H1 (cell line): ENCODE measurements around the gene NRXN2. TPM values are rescaled to one million over a fixed set of nuclear protein-coding genes. Genes with fewer than 3 reads are reported as not detected.

ENCODE experiments used
- CTCF ChIA-PET: fragments of 300-600 bp; sonication (Branson Sonifier 250); formaldehyde crosslinking; loops from one replicate; lab custom pipeline; 2021; ENCODE audit not compliant: partially characterized antibody; lab: Charles Lee
- POLR2A ChIA-PET: fragments of 300-600 bp; sonication (Branson Sonifier 250); formaldehyde crosslinking; loops from one replicate; lab custom pipeline; 2021; ENCODE audit warnings: inconsistent platforms; ENCODE audit not compliant: partially characterized antibody; lab: Charles Lee
- DNase-seq, 2 experiments: peaks; one replicate each; pipeline versions ENCODE4 v3.0.0 to v3.0.0-alpha.2; 2010 to 2022; ENCODE audit warnings: low spot score in 2 of 2, low read depth in 1 of 2, mixed read lengths in 1 of 2
- FAIRE-seq: peaks from 2 replicates; lab custom pipeline; 2011; peaks lifted over from hg19 to GRCh38; lab: Jason Lieb, UNC
- H2AFZ ChIP-seq: 2 replicates; pipeline ENCODE4 v1.8.1; 2012; ENCODE audit warnings: low read length, inconsistent platforms
- H2AK5ac ChIP-seq: 2 replicates; pipeline ENCODE4 v1.6.1; 2013; ENCODE audit warnings: low read depth, low read length
- H2BK120ac ChIP-seq: replicated peaks from 2 replicates; pipeline ENCODE3; 2013; ENCODE audit warnings: low read depth, low read length, inconsistent platforms
- H2BK12ac ChIP-seq: 2 replicates; pipeline ENCODE4 v1.6.1; 2013; ENCODE audit warnings: low read depth, low read length
- H2BK15ac ChIP-seq: 2 replicates; pipeline ENCODE4 v1.6.1; 2013; ENCODE audit warnings: low read length
- H2BK20ac ChIP-seq: 2 replicates; pipeline ENCODE4 v1.6.1; 2013; ENCODE audit warnings: low read length
- H2BK5ac ChIP-seq: 2 replicates; pipeline ENCODE4 v1.6.1; 2013; ENCODE audit warnings: low read depth, low read length
- H3K14ac ChIP-seq: 2 replicates; pipeline ENCODE4 v1.6.1; 2013; ENCODE audit warnings: inconsistent platforms; ENCODE audit not compliant: insufficient read length
- H3K18ac ChIP-seq: 2 replicates; pipeline ENCODE4 v1.6.1; 2013; ENCODE audit warnings: low read length; ENCODE audit errors: extremely low read depth
- H3K23ac ChIP-seq: 2 replicates; pipeline ENCODE4 v1.6.1; 2013; ENCODE audit warnings: inconsistent platforms; ENCODE audit not compliant: insufficient read length
- H3K23me2 ChIP-seq: 2 replicates; pipeline ENCODE4 v1.6.1; 2013; ENCODE audit warnings: low read depth, low read length
- H3K27ac ChIP-seq: 2 replicates; pipeline ENCODE4 v1.6.1; 2011; ENCODE audit warnings: low read depth, low read length, inconsistent platforms
- H3K27me3 ChIP-seq, 4 experiments: replicated peaks in 1 of 4; 1 replicate in 1 of 4; 2 replicates in 3 of 4; pipeline versions ENCODE4 v1.6.1 to v1.8.1; 2011 to 2013; ENCODE audit warnings: low read length in 3 of 4, mild to moderate bottlenecking in 3 of 4, inconsistent platforms in 2 of 4, mixed read lengths in 2 of 4, moderate library complexity in 1 of 4; ENCODE audit not compliant: control insufficient read depth in 3 of 4, insufficient read depth in 3 of 4; ENCODE audit errors: extremely low read depth in 1 of 4
- H3K36me3 ChIP-seq, 4 experiments: 2 replicates each; pipeline versions ENCODE4 v1.6.1 to v1.8.1; 2011 to 2013; ENCODE audit warnings: mild to moderate bottlenecking in 4 of 4, low read length in 3 of 4, moderate library complexity in 2 of 4, control low read depth in 1 of 4, inconsistent platforms in 1 of 4; ENCODE audit not compliant: insufficient read depth in 4 of 4, control insufficient read depth in 2 of 4
- H3K4ac ChIP-seq: replicated peaks from 2 replicates; pipeline ENCODE3; 2013; ENCODE audit warnings: low read length, low read depth, mixed read lengths, inconsistent platforms; ENCODE audit not compliant: insufficient read length
- H3K4me1 ChIP-seq, 4 experiments: replicated peaks in 1 of 4; 1 replicate in 1 of 4; 2 replicates in 3 of 4; pipeline versions ENCODE4 v1.6.1 to v1.8.1; 2011 to 2013; ENCODE audit warnings: low read length in 3 of 4, inconsistent platforms in 2 of 4, mixed read lengths in 1 of 4; ENCODE audit not compliant: insufficient read depth in 4 of 4, control insufficient read depth in 3 of 4
- H3K4me2 ChIP-seq, 2 experiments: 2 replicates each; pipeline versions ENCODE4 v1.6.1 to v1.8.1; 2011 to 2013; ENCODE audit warnings: low read depth in 2 of 2, low read length in 2 of 2, control low read depth in 1 of 2, inconsistent platforms in 1 of 2, mild to moderate bottlenecking in 1 of 2; ENCODE audit not compliant: insufficient read depth in 1 of 2
- H3K4me3 ChIP-seq, 4 experiments: fragments of 200-600, 300-600 bp in 1 of 4; sonication (generic), shearing (Covaris generic), sonication (Bioruptor Twin) in 1 of 4; 2 replicates each; pipeline versions ENCODE4 v1.5.1 to v1.8.1; 2011 to 2016; ENCODE audit warnings: low read length in 4 of 4, low read depth in 3 of 4, control low read depth in 2 of 4, inconsistent platforms in 2 of 4, mild to moderate bottlenecking in 2 of 4, mixed read lengths in 1 of 4, moderate library complexity in 1 of 4; ENCODE audit not compliant: insufficient read depth in 2 of 4; ENCODE audit errors: extremely low read depth in 1 of 4
- H3K56ac ChIP-seq: replicated peaks from 2 replicates; pipeline ENCODE3; 2013; ENCODE audit warnings: low read depth, mild to moderate bottlenecking, mixed read lengths, low read length, inconsistent platforms; ENCODE audit not compliant: insufficient read length
- H3K79me1 ChIP-seq: 2 replicates; pipeline ENCODE4 v1.6.1; 2013; ENCODE audit warnings: low read depth, low read length, control low read depth
- H3K79me2 ChIP-seq, 2 experiments: 2 replicates each; pipeline versions ENCODE4 v1.6.1 to v1.8.1; 2012 to 2013; ENCODE audit warnings: low read length in 2 of 2, mild to moderate bottlenecking in 2 of 2, inconsistent platforms in 1 of 2; ENCODE audit not compliant: insufficient read depth in 2 of 2, control insufficient read depth in 1 of 2
- H3K9ac ChIP-seq, 4 experiments: replicated peaks in 1 of 4; 1 replicate in 1 of 4; 2 replicates in 3 of 4; pipeline versions ENCODE4 v1.6.1 to v1.8.1; 2011 to 2013; ENCODE audit warnings: low read depth in 3 of 4, low read length in 3 of 4, control low read depth in 2 of 4, mild to moderate bottlenecking in 2 of 4, moderate library complexity in 2 of 4, inconsistent platforms in 1 of 4; ENCODE audit errors: extremely low read depth in 1 of 4
- H3K9me3 ChIP-seq, 2 experiments: 2 replicates each; pipeline versions ENCODE4 v1.6.1 to v1.8.1; 2012 to 2013; ENCODE audit warnings: mild to moderate bottlenecking in 2 of 2, moderate library complexity in 2 of 2, control low read depth in 1 of 2, inconsistent platforms in 1 of 2, low read depth in 1 of 2, low read length in 1 of 2, mixed read lengths in 1 of 2; ENCODE audit not compliant: insufficient read depth in 2 of 2
- H4K20me1 ChIP-seq, 2 experiments: replicated peaks in 1 of 2; 2 replicates each; pipeline versions ENCODE3 to v1.8.1; 2011 to 2013; ENCODE audit warnings: inconsistent platforms in 2 of 2, low read length in 2 of 2, mild to moderate bottlenecking in 1 of 2; ENCODE audit not compliant: insufficient read depth in 2 of 2, control insufficient read depth in 1 of 2
- H4K5ac ChIP-seq: 2 replicates; pipeline ENCODE4 v1.6.1; 2013; ENCODE audit warnings: low read length, low read depth, mixed read lengths, inconsistent platforms; ENCODE audit not compliant: insufficient read length
- H4K8ac ChIP-seq: 2 replicates; pipeline ENCODE4 v1.8.0; 2013; ENCODE audit warnings: mild to moderate bottlenecking, moderate library complexity, low read length, inconsistent platforms; ENCODE audit not compliant: insufficient read depth; ENCODE audit errors: extremely low read depth
- H4K91ac ChIP-seq: replicated peaks from 2 replicates; pipeline ENCODE3; 2013; ENCODE audit warnings: low read length, mixed read lengths, inconsistent platforms; ENCODE audit not compliant: insufficient read length
- BACH1 ChIP-seq: IDR thresholded peaks from 2 replicates; pipeline ENCODE4 v1.6.1; 2012; ENCODE audit warnings: low read length, improper control_type of control experiment
- CEBPB ChIP-seq: IDR thresholded peaks from 2 replicates; pipeline ENCODE4 v1.6.1; 2012; ENCODE audit warnings: low read depth, low read length
- CTCF ChIP-seq, 3 experiments: IDR thresholded peaks; 1 replicate in 2 of 3; 2 replicates in 1 of 3; pipeline versions ENCODE4 v1.5.1 to v1.6.1; 2011; ENCODE audit warnings: low read length in 3 of 3, mild to moderate bottlenecking in 3 of 3, inconsistent platforms in 2 of 3, low read depth in 1 of 3, moderate library complexity in 1 of 3; ENCODE audit not compliant: insufficient read depth in 1 of 3; ENCODE audit errors: control extremely low read depth in 1 of 3
- MAX ChIP-seq: IDR thresholded peaks from 2 replicates; pipeline ENCODE4 v1.6.1; 2012; ENCODE audit warnings: inconsistent platforms
- RAD21 ChIP-seq, 2 experiments: IDR thresholded peaks in 1 of 2; conservative IDR thresholded peaks in 1 of 2; 2 replicates each; pipeline ENCODE4 v1.6.1; 2011; ENCODE audit warnings: low read depth in 2 of 2, low read length in 2 of 2, improper control_type of control experiment in 1 of 2, inconsistent platforms in 1 of 2, mild to moderate bottlenecking in 1 of 2, moderate library complexity in 1 of 2
- SIRT6 ChIP-seq: IDR thresholded peaks from one replicate; pipeline ENCODE4 v1.7.1; 2012; ENCODE audit warnings: low read length, inconsistent platforms
- TBP ChIP-seq: IDR thresholded peaks from 2 replicates; pipeline ENCODE4 v1.6.1; 2011; ENCODE audit warnings: low read depth, low read length, improper control_type of control experiment
- WGBS, 2 experiments: shearing (Covaris generic) in 1 of 2; methylation state at CpG; one replicate each; pipeline versions ENCODE4 v1.1.6 to v1.1.7; 2013 to 2015; ENCODE audit warnings: low lambda C conversion rate in 2 of 2, mixed read lengths in 2 of 2, inconsistent platforms in 1 of 2, low coverage in 1 of 2, missing lambda C conversion rate in 1 of 2; ENCODE audit not compliant: insufficient replicate concordance in 2 of 2, insufficient coverage in 1 of 2, insufficient read length in 1 of 2; ENCODE audit errors: extremely low coverage in 1 of 2, missing lambda C conversion rate in 1 of 2; 5-methylcytosine and 5-hydroxymethylcytosine counted together
- polyA plus RNA-seq, 7 experiments: library from polyadenylated mRNA; depleted of rRNA in 3 of 7; stranded (reverse) in 5 of 7; unstranded in 2 of 7; fragments of >200 nt in 5 of 7; fragments of 200-250 nt in 2 of 7; gene quantifications; 1 replicate in 5 of 7; 2 replicates in 1 of 7; 4 replicates in 1 of 7; pipeline versions ENCODE4 v1.2.1 to v1.2.3, GENCODE V29; 2011 to 2013; ENCODE audit warnings: missing spikeins in 2 of 7, mixed read lengths in 2 of 7
- total RNA-seq: library from RNA; stranded (reverse); fragmentation: NEBNext Ultra II Directional; extraction: Animal tissue kit (Norgen Biotek cat#: 25700); gene quantifications from 2 replicates; pipeline ENCODE4 v1.2.1, GENCODE V29; 2021

The NRXN2 gene
- total and polyA plus RNA-seq, 2 of the 8 experiments (the other 6 are each of a cell fraction or from before 2014, with no cell fraction given), result 1.3 to 11.5 TPM

- Histone ChIP-seq H3K27ac (no peak overlapping the region), H4K20me1 (no peaks in the 10 kb centered on the region), H2AFZ (no peak overlapping the region), H4K91ac (no peak overlapping the region), H3K79me1 (no peaks in the 10 kb centered on the region), H3K9me3 (no peaks in the 10 kb centered on the region), H3K4me2 (no peak overlapping the region), H2BK15ac (no peak overlapping the region), H3K36me3 (no peaks in the 10 kb centered on the region), H4K8ac (no peak overlapping the region), H3K14ac (no peak overlapping the region), H3K27me3 (peaks cover 0 to 3% (median 0%) of the 10 kb centered on the region in 4 experiments; a peak in 3 of 7 replicates), H3K4me1 (peaks cover 0 to 12% (median 2%) of the 10 kb centered on the region in 4 experiments; a peak in 3 of 7 replicates), H3K23me2 (no peaks in the 10 kb centered on the region; the same call in 1 of the 2 replicates), H2AK5ac (no peak overlapping the region; the same call in 1 of the 2 replicates), H3K4me3 (no peak overlapping the region), H3K18ac (no peak overlapping the region), H3K23ac (no peak overlapping the region), H4K5ac (no peak overlapping the region), H2BK20ac (no peak overlapping the region), H2BK5ac (no peak overlapping the region), H3K4ac (no peak overlapping the region), H2BK120ac (no peak overlapping the region), H2BK12ac (no peak overlapping the region), H3K56ac (no peak overlapping the region), H3K9ac (no peak overlapping the region), H3K79me2 (no peaks in the 10 kb centered on the region)
- FAIRE-seq (no peak), DNase-seq (no peak)
- CTCF ChIA-PET, result interaction anchor here (0.7 to 15.7 kb wide), 26 partner anchors 8 to 434 kb away, joined by 3 to 201 read pairs (median 4); no protein-coding TSS in a partner anchor
- WGBS, 2 experiments, result 54% methylated on average over 6 of the region's 6 CpGs; no CpG with 5 or more reads in 1 of the 2 experiments
- TF ChIP-seq CEBPB (no peak), SIRT6 (no peak), TBP (0 out of 2 replicates have a peak, but pooled peaks have one; percentile 13), BACH1 (0 out of 2 replicates have a peak, but pooled peaks have one; percentile 14), CTCF (IDR thresholded peaks at IDR 0.05; ENCODE audit: control extremely low read depth in 1 of 3, insufficient read depth in 1 of 3, low read depth in 1 of 3, low read length in 3 of 3) (peak; percentile 59 to 77 (median 74)), RAD21 (IDR thresholded peaks at IDR 0.05 in 1 of 2, conservative IDR thresholded peaks at IDR 0.05 in 1 of 2; ENCODE audit: low read depth in 2 of 2, low read length in 2 of 2) (peak; percentile 37 to 56), MAX (no peak)
- POLR2A ChIA-PET, result interaction anchor here (0.5 kb wide), 1 partner anchor 348 kb away, joined by 4 read pairs; no protein-coding TSS in a partner anchor
Measured at GRCh38 chr11:64656862-64657261, 66.1 kb downstream of the NRXN2 start.
